HTERT RPE-1 (cell line): Measurements from ENCODE around the gene ZNF256.

Experiments used
- in situ Hi-C: fragments of 300-500 bp; cut with MboI; formaldehyde crosslinking; loops from 4 replicates; pipeline ENCODE4 v1.14.3; 2020; ENCODE audit warnings: low sequenced_read_pairs

Gene ZNF256

DNA sequence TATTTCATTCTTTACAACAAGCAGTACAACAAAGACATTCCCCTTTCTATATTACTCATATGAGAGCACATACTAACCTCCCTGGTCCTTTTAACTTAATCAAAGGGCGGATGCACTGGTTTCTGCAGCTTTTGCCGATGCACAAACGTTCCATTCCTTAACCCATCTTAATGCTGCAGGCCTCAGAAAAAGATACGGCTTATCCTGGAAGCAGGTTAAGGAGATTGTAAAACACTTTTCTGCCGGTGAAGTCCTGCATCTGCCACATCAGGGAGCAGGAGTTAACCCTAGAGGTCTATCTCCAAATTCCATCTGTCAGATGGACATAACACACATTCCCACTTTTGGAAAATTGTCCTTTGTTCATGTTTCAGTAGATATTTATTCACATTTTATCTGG, 47.2 kb downstream of the ZNF256 start:
- in situ Hi-C loops: no loop called here
